IPS-NIHi7 (cell line): Measurements from ENCODE around the gene DCP1A.
"Not testable (repeated sequence)": the region's sequence is repeated elsewhere in the genome, so short reads cannot be mapped to it uniquely, and the experiment has no call there.

Experiments used
- DNase-seq: peaks from one replicate; pipeline ENCODE4 v3.0.0; 2012; ENCODE audit warnings: mixed read lengths; ENCODE audit errors: extremely low spot score

DCP1A gene

DNA sequence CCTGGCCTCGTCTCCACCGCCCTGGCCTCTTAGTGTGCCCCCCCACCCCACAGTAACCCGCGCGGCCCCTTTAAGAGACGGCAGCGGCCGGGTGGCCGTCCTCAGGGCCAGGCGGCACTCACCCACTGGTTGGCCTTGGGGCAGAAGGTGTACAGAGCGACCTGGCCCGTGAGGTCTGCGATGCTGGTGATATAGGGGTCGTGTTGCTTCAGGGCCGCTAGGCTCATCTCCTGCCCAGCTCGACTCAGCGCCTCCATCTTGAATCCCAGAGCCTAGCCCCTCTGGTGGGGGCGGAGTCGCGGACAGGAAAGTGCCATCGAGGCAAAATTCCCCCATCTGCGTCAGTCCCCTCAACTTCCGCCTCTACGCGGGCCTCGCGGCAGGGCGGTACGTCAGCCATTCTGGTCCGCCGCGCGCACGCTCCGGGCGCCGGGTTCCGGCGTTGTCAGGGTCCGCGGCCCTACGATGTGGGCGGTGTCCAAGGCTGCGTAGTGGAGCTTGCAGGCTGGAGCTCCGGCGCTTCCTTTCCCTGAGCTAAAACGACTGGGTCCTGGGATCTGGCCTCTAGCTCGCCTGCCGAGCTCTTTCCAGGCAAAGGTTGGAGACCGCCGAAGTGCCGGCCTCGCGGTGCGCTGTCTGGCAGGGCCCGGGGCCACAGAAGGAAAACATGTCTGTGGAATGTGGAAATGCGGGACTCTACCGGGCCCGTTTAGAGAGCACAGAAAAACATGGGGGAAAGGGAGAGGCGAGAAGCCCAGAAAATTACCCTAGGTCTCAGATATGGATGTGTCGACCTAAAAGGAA is at the start of gene DCP1A:
DCP1A (minus strand) TSS at position 283 of the 804 bp plus-strand sequence; CDS start at position 257, 26 bp downstream.
- DNase-seq = peak; percentile 98

- DNase-seq = no peak
These were observed 37.4 kb upstream of the DCP1A start for GRCh38 chr3:53384465-53385423.

- no peak for DNase-seq
These were observed 34.8 kb upstream of the DCP1A start for GRCh38 chr3:53382106-53382505.

DNA sequence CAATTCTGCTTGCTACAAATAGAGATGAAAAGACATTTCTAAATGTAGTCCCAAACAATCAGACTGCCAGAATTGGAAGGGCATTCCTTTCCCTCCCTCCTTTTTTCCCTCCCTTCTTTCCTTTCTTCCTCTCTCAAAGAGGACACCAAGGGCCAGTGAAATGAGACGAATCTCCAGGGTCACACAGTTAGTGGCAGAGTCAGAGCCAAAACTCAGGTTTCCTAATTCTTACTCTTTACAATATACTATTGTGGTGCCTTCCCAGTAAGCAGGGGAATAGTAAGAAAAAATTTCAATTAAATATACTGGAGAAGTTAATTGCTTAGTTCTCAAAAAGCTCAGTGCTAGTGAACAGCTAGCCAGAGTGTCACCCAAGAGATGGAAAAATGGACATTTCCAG is 33.0 kb upstream of the DCP1A start:
- DNase-seq = no peak

DNA sequence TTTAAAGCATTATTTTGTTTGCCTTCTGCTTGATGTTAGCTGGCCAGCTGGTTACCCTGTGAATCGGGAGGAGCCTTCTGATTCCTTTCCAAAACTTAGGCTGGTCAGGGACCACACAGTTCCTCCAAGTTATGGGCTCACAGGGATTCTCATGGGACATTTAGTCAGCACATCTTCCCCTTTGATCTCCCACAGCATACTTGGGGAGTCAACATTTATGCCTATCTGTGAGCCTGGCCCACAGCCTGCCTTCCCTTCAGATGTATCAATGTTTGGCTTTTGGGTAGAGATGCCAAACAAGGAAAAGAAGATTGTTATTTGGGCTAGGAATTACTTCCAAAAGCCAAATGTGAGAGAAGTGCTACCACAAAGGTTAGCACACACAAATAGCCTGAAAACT is 32.6 kb upstream of the DCP1A start:
- no peak for DNase-seq

- no peak for DNase-seq
These were observed 30.5 kb upstream of the DCP1A start for GRCh38 chr3:53377794-53378193.

DNA sequence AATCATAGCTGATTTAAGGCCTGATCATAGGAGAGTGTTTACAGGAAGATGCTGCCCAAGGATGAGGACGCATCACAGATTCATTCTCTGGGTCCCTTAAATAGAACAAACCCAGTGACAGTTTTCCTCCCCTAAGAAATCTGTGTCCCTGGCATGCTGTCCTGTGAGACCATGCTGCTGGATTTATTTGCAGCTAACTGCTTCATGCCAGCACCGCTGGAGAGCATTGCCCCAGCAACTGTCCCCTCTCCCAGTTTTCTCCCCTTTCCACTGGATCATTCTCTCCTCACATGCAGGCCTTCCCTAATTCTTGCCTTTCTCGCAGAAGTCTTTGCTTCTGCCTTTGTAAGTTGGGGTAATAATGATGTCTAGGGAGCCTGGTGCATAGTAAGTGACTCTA is 29.3 kb upstream of the DCP1A start:
- no peak for DNase-seq

DNA sequence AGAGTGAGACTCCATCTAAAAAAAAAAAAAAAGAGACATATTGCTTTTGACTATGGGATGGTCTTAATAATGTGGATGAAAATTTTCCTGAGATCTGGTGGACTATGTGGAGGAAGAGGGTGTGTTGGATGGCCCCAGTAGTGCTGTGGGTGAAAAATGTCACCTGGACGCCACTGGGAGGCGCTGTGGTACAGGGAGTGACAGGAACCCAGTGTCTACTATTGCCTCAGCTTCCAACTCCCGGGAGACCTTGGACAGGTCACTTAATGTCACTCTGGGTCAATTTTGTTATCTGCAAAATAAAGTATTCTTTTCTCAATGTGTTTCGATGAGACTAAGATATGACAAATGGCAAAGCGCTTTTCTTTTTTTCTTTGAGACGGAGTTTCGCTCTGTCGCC is 27.7 kb upstream of the DCP1A start:
- DNase-seq = peak; percentile 89

GRCh38 chr3:53370719-53371118 is 23.4 kb upstream of the DCP1A start:
- DNase-seq = not testable (repeated sequence)

GRCh38 chr3:53361852-53362251 is 14.5 kb upstream of the DCP1A start:
- no peak for DNase-seq

DNA sequence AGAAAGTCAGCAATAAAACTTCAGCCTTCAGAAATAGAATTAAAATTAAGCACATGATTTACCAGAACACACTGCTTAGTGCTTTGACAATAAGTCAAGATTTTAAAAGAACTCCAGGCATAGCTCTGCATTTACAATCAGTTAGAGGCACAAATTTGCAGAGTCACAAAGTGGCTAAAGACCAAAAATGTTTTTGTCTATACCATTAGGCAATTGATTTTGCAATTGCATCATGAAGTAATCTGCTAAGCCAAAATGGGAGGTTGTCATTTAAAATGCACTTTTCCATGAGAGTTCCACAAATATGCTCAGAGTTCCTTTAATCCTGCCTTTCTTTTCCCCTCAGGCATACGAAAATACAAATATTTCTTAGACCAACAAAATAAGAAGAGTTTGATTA is 10.1 kb upstream of the DCP1A start:
- no peak for DNase-seq

- DNase-seq = no peak
These were observed 7.7 kb upstream of the DCP1A start for GRCh38 chr3:53354945-53355498.

DNA sequence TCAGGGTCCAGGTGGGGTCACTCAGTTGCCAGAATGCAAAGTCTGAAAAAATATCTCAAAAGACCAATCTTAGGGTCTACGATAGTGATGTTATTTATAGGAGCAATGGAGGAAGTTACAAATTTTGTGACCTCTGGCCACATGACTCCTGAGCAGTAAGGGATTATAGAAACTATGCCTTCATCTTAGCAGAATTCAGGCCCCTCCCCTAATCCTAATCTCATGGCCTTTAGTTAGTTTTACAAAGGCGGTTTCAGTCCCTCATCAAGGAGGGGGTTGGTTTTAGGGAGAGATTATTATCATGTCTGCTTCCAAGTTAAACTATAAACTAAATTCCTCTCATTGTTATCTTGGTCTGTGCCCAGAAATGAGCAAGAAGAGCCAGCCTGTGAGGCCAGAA is 5.9 kb upstream of the DCP1A start:
- no peak for DNase-seq

DNA sequence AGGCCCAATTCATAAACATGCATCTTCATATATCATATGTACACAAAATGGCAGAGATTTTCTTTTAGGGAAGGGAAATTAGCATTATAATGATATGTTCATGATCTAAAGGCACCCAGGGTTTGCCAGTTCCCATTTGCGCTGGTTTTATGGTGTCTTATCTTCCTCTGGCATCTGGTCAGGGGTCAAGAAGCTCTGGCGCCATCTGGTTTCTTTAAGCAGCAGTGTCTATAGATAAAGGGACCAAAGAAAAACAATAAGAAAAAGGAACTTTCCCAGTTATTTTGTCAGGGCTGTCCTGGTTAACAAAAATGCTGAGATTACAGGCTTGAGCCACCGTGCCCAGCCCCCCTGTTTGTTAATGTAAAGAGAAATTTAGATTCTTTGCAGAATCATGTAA is 3.3 kb upstream of the DCP1A start:
- peak; percentile 21 for DNase-seq

- not testable (repeated sequence) for DNase-seq
These were observed 775 bp upstream of the DCP1A start for GRCh38 chr3:53348118-53348517.

GRCh38 chr3:53346922-53347260 is 452 bp downstream of the DCP1A start:
- no peak for DNase-seq

DNA sequence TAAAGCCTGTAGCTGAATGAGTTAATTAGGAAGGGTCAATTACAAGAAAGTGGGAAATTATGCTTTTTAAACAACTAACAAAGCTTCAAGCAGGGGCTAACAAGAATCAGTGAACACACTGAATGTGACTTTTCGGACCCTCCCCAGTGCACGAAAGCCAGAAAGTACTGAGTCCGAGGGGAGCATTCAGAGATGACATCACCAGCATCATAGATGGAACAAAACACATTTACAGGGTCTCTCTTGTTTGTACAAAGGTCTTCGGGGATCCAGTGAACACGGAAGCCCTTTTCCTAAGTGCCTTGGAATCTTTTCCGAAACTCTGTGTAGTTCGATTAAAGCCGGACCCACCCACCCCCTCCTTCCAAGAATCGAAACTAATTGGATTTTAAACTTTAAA is 829 bp downstream of the DCP1A start:
- peak; percentile 13 for DNase-seq

DNA sequence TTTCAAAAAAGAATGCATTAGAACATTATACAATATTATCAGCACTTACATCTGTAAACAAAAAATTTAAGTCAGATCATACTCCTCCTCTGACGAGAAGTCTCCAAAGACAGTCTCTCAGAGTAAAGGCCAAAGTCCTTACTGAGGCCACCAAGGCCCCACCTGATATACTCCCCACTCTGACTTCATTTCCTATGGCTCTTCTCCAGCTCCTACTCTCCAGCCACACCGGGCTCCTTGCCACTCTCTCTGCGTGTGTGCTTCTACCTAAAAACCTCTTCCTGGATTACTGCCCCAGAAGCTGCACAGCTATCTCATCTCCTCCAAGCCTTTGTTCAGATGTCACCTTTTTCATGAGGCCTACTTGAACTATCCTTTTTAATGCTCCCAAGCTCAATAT is 5.0 kb downstream of the DCP1A start:
- DNase-seq = no peak

DNA sequence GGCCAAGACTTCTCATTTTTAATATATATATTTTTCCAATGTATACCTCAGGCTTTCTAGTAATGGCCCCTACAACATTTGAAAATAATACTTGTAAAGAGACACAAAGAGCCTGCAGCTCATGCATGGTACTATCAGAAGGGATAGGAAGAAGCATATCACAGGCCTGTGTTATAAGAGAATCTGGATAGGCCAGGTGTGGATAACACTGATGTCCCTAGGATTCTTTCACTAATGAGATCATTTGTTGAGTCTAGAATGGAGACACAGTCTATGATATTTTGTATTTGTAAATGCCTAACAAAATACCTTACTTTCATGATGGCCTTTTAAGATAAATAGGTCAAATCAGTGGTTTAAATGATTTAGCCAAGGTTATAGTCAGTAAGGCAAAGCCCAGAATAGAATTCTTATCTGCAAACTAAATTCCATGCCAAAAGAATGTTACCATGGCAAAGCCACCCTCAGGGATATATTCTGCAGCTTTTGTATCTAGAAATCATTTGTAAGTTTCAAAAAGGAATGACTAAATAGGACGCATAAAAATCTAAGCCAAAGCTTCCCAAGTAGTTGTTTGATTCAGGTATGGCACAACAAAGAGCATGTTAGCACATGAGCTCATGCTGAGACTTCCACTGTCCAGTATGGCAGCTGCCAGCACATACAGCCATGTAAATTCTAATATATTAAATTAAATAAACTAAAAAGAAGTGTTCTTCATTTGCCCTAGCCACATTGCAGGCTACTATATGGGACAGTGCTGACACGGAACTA is 10.0 kb downstream of the DCP1A start:
- DNase-seq = no peak

GRCh38 chr3:53334742-53335141 is 12.6 kb downstream of the DCP1A start:
- no peak for DNase-seq

GRCh38 chr3:53331871-53332270 is 15.5 kb downstream of the DCP1A start:
- DNase-seq = no peak

DNA sequence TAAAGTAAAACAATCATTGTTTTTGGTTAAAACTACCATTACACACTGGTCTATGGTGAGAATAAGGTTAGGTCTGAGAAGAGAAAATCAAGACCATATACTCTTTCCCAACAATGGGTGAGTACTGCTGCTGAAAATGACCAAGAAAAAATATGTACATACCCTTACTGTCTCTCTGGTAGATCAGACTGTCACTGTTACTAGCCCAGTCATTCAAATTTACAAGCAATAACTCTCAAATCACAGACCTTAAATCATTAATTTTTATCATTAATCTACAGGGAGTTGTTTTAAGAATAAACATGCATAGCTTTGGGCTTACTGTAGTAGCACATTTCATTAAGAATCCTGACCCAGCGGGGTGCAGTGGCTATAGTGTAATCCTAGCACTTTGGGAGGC is 17.4 kb downstream of the DCP1A start:
- DNase-seq = no peak
